Measurements from ENCODE around the gene FRS3. TPM values are rescaled to one million over a fixed set of nuclear protein-coding genes. Genes with fewer than 3 reads are reported as not detected.

FRS3 gene
- total and polyA plus RNA-seq, 2 of the 13 experiments (the other 11 are each of a cell fraction or from before 2014, with no cell fraction given), result 3.0 to 7.4 TPM

GRCh38 chr6:41747256-41748101, 32.2 kb downstream of the FRS3 start, which contains the start of gene PGC (continued):
- TF ChIP-seq MTERF4 (CRISPR knock-in tag; IDR thresholded peaks at IDR 0.05), result no peak
- 0 out of 2 replicates have a peak, but pooled peaks have one; percentile 18 for TF ChIP-seq IRF9 (CRISPR knock-in tag; IDR thresholded peaks at IDR 0.05; ENCODE audit: borderline replicate concordance)
- TF ChIP-seq TCF12 (IDR thresholded peaks at IDR 0.05), result no peak
- 0 out of 2 replicates have a peak, but pooled peaks have one; percentile 66 for TF ChIP-seq TCF12 (CRISPR knock-in tag; IDR thresholded peaks at IDR 0.05)
- no peak for TF ChIP-seq TEAD2 (CRISPR knock-in tag; IDR thresholded peaks at IDR 0.05)
- TF ChIP-seq NFKBIZ (CRISPR knock-in tag; IDR thresholded peaks at IDR 0.05), result peak; percentile 56; the same call in 1 of the 2 replicates
- TF ChIP-seq DMAP1 (CRISPR knock-in tag; IDR thresholded peaks at IDR 0.05), result peak; percentile 77; the same call in 1 of the 2 replicates
- no peak for TF ChIP-seq ZNF382 (CRISPR knock-in tag; IDR thresholded peaks at IDR 0.05; ENCODE audit: borderline replicate concordance)
- no peak for TF ChIP-seq TRAFD1 (CRISPR knock-in tag; IDR thresholded peaks at IDR 0.05; ENCODE audit: borderline replicate concordance)
- peak; percentile 95 for TF ChIP-seq ZGPAT (CRISPR knock-in tag; IDR thresholded peaks at IDR 0.05)
- peak; percentile 54; the same call in 1 of the 2 replicates for TF ChIP-seq IKZF5 (CRISPR knock-in tag; IDR thresholded peaks at IDR 0.05)
- TF ChIP-seq EP300 (IDR thresholded peaks at IDR 0.05; ENCODE audit: low read depth in 2 of 2, low read length in 2 of 2), result peak; percentile 94; a peak in 3 of 4 replicates
- TF ChIP-seq EP300 (CRISPR knock-in tag; IDR thresholded peaks at IDR 0.05; ENCODE audit: borderline replicate concordance), result peak; percentile 95
- TF ChIP-seq SETDB1 (CRISPR knock-in tag; IDR thresholded peaks at IDR 0.05; ENCODE audit: borderline replicate concordance), result no peak
- TF ChIP-seq PHF21A (CRISPR knock-in tag; IDR thresholded peaks at IDR 0.05), result peak; percentile 97
- TF ChIP-seq CENPX (CRISPR knock-in tag; IDR thresholded peaks at IDR 0.05), result no peak
- no peak for TF ChIP-seq CREBL2 (CRISPR knock-in tag; IDR thresholded peaks at IDR 0.05; ENCODE audit: borderline replicate concordance)
- TF ChIP-seq ZNF343 (CRISPR knock-in tag; IDR thresholded peaks at IDR 0.05), result peak; percentile 86; the same call in 1 of the 2 replicates
- TF ChIP-seq TIGD3 (CRISPR knock-in tag; IDR thresholded peaks at IDR 0.05; ENCODE audit: borderline replicate concordance), result no peak
- TF ChIP-seq EEA1 (CRISPR knock-in tag; IDR thresholded peaks at IDR 0.05; ENCODE audit: borderline replicate concordance), result peak; percentile 39; the same call in 1 of the 2 replicates
- TF ChIP-seq NFYC (CRISPR knock-in tag; IDR thresholded peaks at IDR 0.05), result peak; percentile 21; the same call in 1 of the 2 replicates
